ENCODE data around the gene PRKCZ. TPM values are rescaled to one million over a fixed set of nuclear protein-coding genes. Genes with fewer than 3 reads are reported as not detected.

PRKCZ gene
- total RNA-seq, 4 donors from 2014 or later = 0.29 to 8.8 (median 3.9) TPM

DNA sequence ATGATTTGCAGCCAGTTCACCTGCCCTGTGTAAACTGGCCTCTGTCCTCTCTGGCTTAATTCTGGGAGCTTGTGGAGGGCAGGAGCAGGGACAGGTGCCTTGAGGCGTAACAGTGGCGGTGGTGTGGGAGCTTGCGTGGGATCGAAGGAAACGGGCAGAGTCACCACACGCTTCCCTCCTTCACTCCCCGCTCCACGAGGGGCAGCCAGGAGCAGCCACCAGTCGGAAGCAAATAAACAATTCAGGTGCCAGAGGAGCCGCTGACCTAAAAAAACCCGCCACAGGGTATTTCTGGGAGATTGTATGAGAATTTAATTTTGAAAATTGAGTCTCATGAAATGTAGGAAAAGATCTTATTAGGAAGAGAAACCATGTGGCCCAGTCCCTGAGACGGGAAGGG lies 118.3 kb downstream of the PRKCZ start:
- TF ChIP-seq CTCF (IDR thresholded peaks at IDR 0.05) (no peak), POLR2A (IDR thresholded peaks at IDR 0.05) (no peak)
- no peak overlapping the region for H3K27ac ChIP-seq
- intact Hi-C loops (cut with DNase I; ENCODE audit: low total_unique reads) = no loop called here
- H3K9me3 ChIP-seq = no peaks in the 10 kb centered on the region
- no peak for DNase-seq
- no peak overlapping the region for H3K4me3 ChIP-seq
- no peaks in the 10 kb centered on the region for H3K36me3 ChIP-seq
- no peaks in the 10 kb centered on the region for H3K27me3 ChIP-seq
- H3K4me1 ChIP-seq = no peaks in the 10 kb centered on the region

DNA sequence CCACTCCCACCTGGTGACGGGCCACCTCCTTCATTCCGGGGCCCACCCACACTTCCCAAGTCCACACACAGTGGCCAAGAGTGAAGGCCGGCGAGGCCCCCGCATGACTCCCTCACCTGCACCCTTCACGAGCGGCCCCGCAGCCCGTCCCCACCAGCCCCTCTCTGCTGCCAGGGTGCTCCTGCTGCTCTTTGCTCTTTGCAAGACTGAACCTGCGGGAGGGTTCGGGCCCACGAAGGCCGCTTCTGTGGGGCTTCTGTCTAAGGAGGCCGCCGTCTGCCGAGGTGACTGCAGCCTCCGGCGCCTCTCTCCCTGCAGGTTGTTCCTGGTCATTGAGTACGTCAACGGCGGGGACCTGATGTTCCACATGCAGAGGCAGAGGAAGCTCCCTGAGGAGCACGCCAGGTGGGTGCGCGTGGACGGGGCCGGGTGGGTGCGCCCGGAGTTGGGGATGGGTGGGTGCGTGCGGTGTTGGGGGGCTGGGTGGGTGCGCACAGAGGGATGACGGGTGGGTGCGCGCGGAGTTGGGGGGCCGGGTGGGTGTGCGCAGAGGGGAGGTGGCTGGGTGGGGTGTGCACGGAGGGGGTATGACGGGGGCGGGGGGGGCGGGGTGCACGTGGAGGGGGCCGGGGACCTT lies 119.1 kb downstream of the PRKCZ start:
- DNase-seq = no peak
- H3K4me3 ChIP-seq = no peak overlapping the region
- no peaks in the 10 kb centered on the region for H3K36me3 ChIP-seq
- no peak for TF ChIP-seq POLR2A (IDR thresholded peaks at IDR 0.05)
- no peak for TF ChIP-seq CTCF (IDR thresholded peaks at IDR 0.05)
- no peaks in the 10 kb centered on the region for H3K4me1 ChIP-seq
- no peaks in the 10 kb centered on the region for H3K9me3 ChIP-seq
- no peaks in the 10 kb centered on the region for H3K27me3 ChIP-seq
- H3K27ac ChIP-seq = no peak overlapping the region
- intact Hi-C loops (cut with DNase I; ENCODE audit: low total_unique reads) = no loop called here

DNA sequence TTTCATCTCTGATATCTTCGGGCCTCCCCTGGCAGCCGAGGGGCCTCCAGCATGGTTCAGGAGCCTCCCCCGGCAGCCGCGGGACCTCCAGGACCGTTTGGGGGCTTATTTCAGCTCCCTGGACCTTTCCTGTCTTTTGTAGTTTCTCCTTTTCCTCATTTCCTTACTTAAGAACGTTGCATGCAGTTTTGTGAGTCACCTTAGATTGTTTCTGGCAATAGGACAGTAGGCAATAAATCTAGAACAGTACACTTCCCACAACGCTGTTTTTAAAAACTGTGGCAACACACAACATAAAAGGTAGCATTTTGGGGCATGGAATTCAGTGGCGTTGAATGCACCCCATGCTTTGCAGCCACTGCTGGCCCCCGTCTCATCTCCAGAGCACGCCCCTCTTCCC lies 120.0 kb downstream of the PRKCZ start:
- no peak for TF ChIP-seq CTCF (IDR thresholded peaks at IDR 0.05)
- TF ChIP-seq POLR2A (IDR thresholded peaks at IDR 0.05) = no peak

DNA sequence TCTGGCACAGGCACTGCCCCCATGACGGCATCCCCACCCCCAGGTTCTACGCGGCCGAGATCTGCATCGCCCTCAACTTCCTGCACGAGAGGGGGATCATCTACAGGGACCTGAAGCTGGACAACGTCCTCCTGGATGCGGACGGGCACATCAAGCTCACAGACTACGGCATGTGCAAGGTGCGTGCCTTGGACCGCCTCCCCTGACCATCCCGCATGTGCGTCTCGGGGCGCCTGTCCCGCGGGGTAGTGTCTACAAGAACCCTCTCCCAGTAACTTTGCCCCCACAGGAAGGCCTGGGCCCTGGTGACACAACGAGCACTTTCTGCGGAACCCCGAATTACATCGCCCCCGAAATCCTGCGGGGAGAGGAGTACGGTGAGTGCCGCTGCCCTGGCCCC lies 121.8 kb downstream of the PRKCZ start:
- TF ChIP-seq CTCF (IDR thresholded peaks at IDR 0.05) (no peak), POLR2A (IDR thresholded peaks at IDR 0.05) (no peak)
- Histone ChIP-seq H3K36me3 (no peaks in the 10 kb centered on the region), H3K4me1 (no peaks in the 10 kb centered on the region), H3K27ac (no peak overlapping the region), H3K27me3 (no peaks in the 10 kb centered on the region), H3K4me3 (no peak overlapping the region), H3K9me3 (no peaks in the 10 kb centered on the region)
- intact Hi-C loops (cut with DNase I; ENCODE audit: low total_unique reads) = no loop called here
- no peak for DNase-seq

More for the DNA sequence above, 120.0 kb downstream of the PRKCZ start:
- intact Hi-C loops (cut with DNase I; ENCODE audit: low total_unique reads) = no loop called here
- H3K27ac ChIP-seq = peak overlapping the region in 1 of 2 donors; percentile 40
- H3K4me3 ChIP-seq = no peak overlapping the region
- H3K4me1 ChIP-seq = no peaks in the 10 kb centered on the region
- no peaks in the 10 kb centered on the region for H3K27me3 ChIP-seq
- DNase-seq = no peak
- no peaks in the 10 kb centered on the region for H3K36me3 ChIP-seq
- no peaks in the 10 kb centered on the region for H3K9me3 ChIP-seq

- no peak overlapping the region for H3K27ac ChIP-seq
- no peaks in the 10 kb centered on the region for H3K27me3 ChIP-seq
- H3K9me3 ChIP-seq = no peaks in the 10 kb centered on the region
- H3K36me3 ChIP-seq = no peaks in the 10 kb centered on the region
- TF ChIP-seq POLR2A (IDR thresholded peaks at IDR 0.05) (no peak), CTCF (IDR thresholded peaks at IDR 0.05) (no peak)
- DNase-seq = no peak
- intact Hi-C loops (cut with DNase I; ENCODE audit: low total_unique reads) = no loop called here
- H3K4me1 ChIP-seq = no peaks in the 10 kb centered on the region
- H3K4me3 ChIP-seq = no peak overlapping the region
Observed at GRCh38 chr1:2172551-2173146, 122.4 kb downstream of the PRKCZ start.

All from uterus (tissue), 4 donors.